ENCODE measurements around the gene KCNJ12.

DNA sequence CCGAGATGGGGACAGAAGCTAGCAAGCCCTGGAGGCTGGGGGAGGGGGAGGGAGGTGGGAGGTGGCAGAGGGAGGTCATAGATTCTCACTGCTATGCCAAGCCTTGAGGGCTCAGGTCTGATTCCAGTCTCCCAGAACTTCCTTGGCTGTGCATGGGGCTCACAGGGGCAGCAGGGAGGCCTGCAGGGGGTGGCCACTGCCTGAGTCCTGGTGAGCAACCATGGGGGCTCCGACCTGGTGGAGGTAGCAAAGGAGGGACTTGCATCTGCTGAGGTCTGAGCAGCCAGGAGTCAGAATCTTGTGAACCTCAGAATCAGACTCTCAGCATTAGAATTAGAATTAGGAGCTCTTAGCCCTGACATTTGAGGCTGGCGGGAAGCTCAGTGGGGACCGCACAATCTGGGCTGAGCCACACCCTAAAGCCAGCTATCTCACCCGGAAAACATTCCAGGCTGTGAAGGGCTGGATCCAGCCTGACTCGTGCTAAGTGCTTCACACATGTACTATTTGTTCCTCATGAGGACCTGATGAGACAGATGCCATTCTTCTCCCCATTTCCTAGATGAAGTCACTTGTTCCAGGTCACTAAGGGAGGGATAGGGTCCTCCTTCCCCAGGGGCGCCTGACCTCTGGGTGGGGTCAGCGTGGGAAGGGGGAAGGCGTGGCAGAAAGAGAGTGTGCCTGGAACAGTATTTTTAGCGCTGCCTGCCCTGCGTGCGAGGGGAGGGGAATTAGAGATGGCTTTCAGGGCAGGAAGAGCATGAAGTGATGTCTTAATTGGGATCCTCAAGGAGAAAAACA is 17.3 kb upstream of the KCNJ12 start:
- TF ChIP-seq CTCF (IDR thresholded peaks at IDR 0.05) (no peak), EZH2phosphoT487 (IDR thresholded peaks at IDR 0.05) (no peak), EZH2 (IDR thresholded peaks at IDR 0.05) (no peak)
